K562 (cell line): ENCODE results near the gene UCP3. TPM values are rescaled to one million over a fixed set of nuclear protein-coding genes. Genes with fewer than 3 reads are reported as not detected.

Source experiments
- ARID1B ChIP-seq: fragments of 450-650 bp; IDR thresholded peaks from 2 replicates; pipeline ENCODE4 v1.6.1; 2016; ENCODE audit warnings: antibody characterized with exemption, mild to moderate bottlenecking, inconsistent platforms
- CREB5 ChIP-seq: fragments of 250-450 bp; sonication (Bioruptor Pico); IDR thresholded peaks from 2 replicates; pipeline ENCODE4 v1.5.0; 2020; ENCODE audit warnings: mild to moderate bottlenecking
- E2F4 ChIP-seq: sonication (generic); formaldehyde crosslinking; IDR thresholded peaks from 2 replicates; pipeline ENCODE4 v1.8.0; 2022; ENCODE audit warnings: mild to moderate bottlenecking, low read depth, missing genetic modification reagents
- ELF1 ChIP-seq: fragments of 200-800 bp; sonication (Bioruptor generic); IDR thresholded peaks from 2 replicates; pipeline ENCODE4 v1.6.1; 2016; ENCODE audit warnings: missing genetic modification characterization, missing compliant biosample characterization
- ETV5 ChIP-seq: sonication (generic); formaldehyde crosslinking; IDR thresholded peaks from 2 replicates; pipeline ENCODE4 v1.4.0; 2020; ENCODE audit warnings: low read depth, mild to moderate bottlenecking, missing genetic modification reagents
- ETV6 ChIP-seq, 3 experiments: fragments of 150-350 bp in 1 of 3; sonication (generic) in 1 of 3; formaldehyde crosslinking in 1 of 3; IDR thresholded peaks; 2 replicates each; pipeline versions ENCODE4 v1.6.1 to v1.8.0; 2014 to 2022; ENCODE audit warnings: borderline replicate concordance in 2 of 3, low read depth in 2 of 3, antibody characterized with exemption in 1 of 3, low read length in 1 of 3, mild to moderate bottlenecking in 1 of 3, missing genetic modification reagents in 1 of 3
- HCFC1 ChIP-seq: IDR thresholded peaks from 2 replicates; pipeline ENCODE4 v1.6.1; 2012; ENCODE audit warnings: low read depth, low read length, improper control_type of control experiment
- KHSRP ChIP-seq: fragments of 450-650 bp; IDR thresholded peaks from 2 replicates; pipeline ENCODE4 v1.6.1; 2017
- MCM7 ChIP-seq, 2 experiments: fragments of 450-650 bp; IDR thresholded peaks; 2 replicates each; pipeline ENCODE4 v1.6.1; 2016 to 2018
- MEIS2 ChIP-seq: fragments of 450-650 bp; IDR thresholded peaks from 2 replicates; pipeline ENCODE4 v1.6.1; 2014; ENCODE audit warnings: mild to moderate bottlenecking; ENCODE audit not compliant: partially characterized antibody
- NCOA1 ChIP-seq: fragments of 450-650 bp; IDR thresholded peaks from 2 replicates; pipeline ENCODE4 v1.6.1; 2016; ENCODE audit warnings: low read depth
- NFIX ChIP-seq: fragments of 250-450 bp; sonication (Bioruptor Pico); IDR thresholded peaks from 2 replicates; pipeline ENCODE4 v1.4.0; 2020; ENCODE audit warnings: low read depth, mild to moderate bottlenecking, moderate library complexity
- RBM39 ChIP-seq: fragments of 200-400 bp; formaldehyde crosslinking; optimal IDR thresholded peaks from 2 replicates; pipeline ENCODE3; 2018; ENCODE audit warnings: low read depth, low read length
- SP2 ChIP-seq: IDR thresholded peaks from 2 replicates; pipeline ENCODE4 v1.6.1; 2011; ENCODE audit warnings: mild to moderate bottlenecking, low read depth, low read length, moderate library complexity; ENCODE audit not compliant: poor library complexity, severe bottlenecking; ENCODE audit errors: extremely low read depth
- TCF3 ChIP-seq: sonication (generic); formaldehyde crosslinking; IDR thresholded peaks from 2 replicates; pipeline ENCODE4 v1.4.0; 2020; ENCODE audit warnings: mild to moderate bottlenecking, missing genetic modification reagents
- YY1 ChIP-seq, 3 experiments: IDR thresholded peaks; 2 replicates each; pipeline ENCODE4 v1.6.1; 2011; ENCODE audit warnings: low read length in 2 of 3, mild to moderate bottlenecking in 2 of 3, moderate library complexity in 2 of 3, borderline replicate concordance in 1 of 3, control low read depth in 1 of 3, low read depth in 1 of 3; ENCODE audit not compliant: insufficient read depth in 3 of 3, insufficient replicate concordance in 2 of 3, control insufficient read depth in 1 of 3, insufficient read length in 1 of 3; ENCODE audit errors: extremely low read depth in 1 of 3
- ZC3H8 ChIP-seq: fragments of 450-650 bp; IDR thresholded peaks from 2 replicates; pipeline ENCODE4 v1.6.1; 2017
- ZNF324 ChIP-seq: fragments of 250-450 bp; sonication (Bioruptor Pico); IDR thresholded peaks from 2 replicates; pipeline ENCODE4 v1.4.0; 2020; ENCODE audit warnings: mild to moderate bottlenecking
- ZNF592 ChIP-seq: fragments of 450-650 bp; IDR thresholded peaks from 2 replicates; pipeline ENCODE4 v1.6.1; 2017; ENCODE audit warnings: antibody characterized with exemption, mild to moderate bottlenecking
- ZNF764 ChIP-seq: fragments of 250-450 bp; sonication (Bioruptor Pico); IDR thresholded peaks from 2 replicates; pipeline ENCODE4 v1.4.0; 2020; ENCODE audit warnings: low read depth, mild to moderate bottlenecking, moderate library complexity
- polyA plus RNA-seq, 8 experiments: library from polyadenylated mRNA; depleted of rRNA in 4 of 8; stranded (reverse) in 5 of 8; unstranded in 3 of 8; fragments of >200 nt; fragmentation: Nextera tagmentation in 2 of 8; fragmentation: Illumina TruSeq in 1 of 8; extraction: Ambion mirVana in 2 of 8; extraction: Trizol in 1 of 8; gene quantifications; 2 replicates each; pipeline versions ENCODE4 v1.2.1 to v1.2.3, GENCODE V29; 2011 to 2014; ENCODE audit warnings: inconsistent platforms in 1 of 8, missing spikeins in 1 of 8
- total RNA-seq, 7 experiments: library from RNA; depleted of rRNA in 6 of 7; stranded (reverse); fragments of >200 nt in 6 of 7; fragmentation: Illumina TruSeq in 2 of 7; extraction: Trizol in 2 of 7; gene quantifications; 2 replicates each; pipeline versions ENCODE4 v1.2.1 to v1.2.3, GENCODE V29; 2011 to 2021; ENCODE audit warnings: low replicate concordance in 1 of 7

The UCP3 gene
- total and polyA plus RNA-seq, 9 of the 15 experiments (the other 6 are each of a cell fraction or from before 2014, with no cell fraction given), result 0.05 to 0.65 (median 0.25) TPM; not detected in 2

GRCh38 chr11:74009675-74010305, 905 bp upstream of the UCP3 start (continued):
- TF ChIP-seq E2F4 (no peak), MEIS2 (peak; percentile 40), ETV5 (CRISPR knock-in tag) (no peak), ELF1 (tag) (no peak), CREB5 (CRISPR knock-in tag) (no peak), NCOA1 (no peak), ZNF324 (CRISPR knock-in tag) (no peak), HCFC1 (no peak), ZNF764 (no peak), ARID1B (no peak), MCM7 (IDR thresholded peaks at IDR 0.05) (no peak), TCF3 (CRISPR knock-in tag) (peak; percentile 7; the same call in 1 of the 2 replicates), NFIX (CRISPR knock-in tag) (no peak), SP2 (no peak), ETV6 (IDR thresholded peaks at IDR 0.05; ENCODE audit: borderline replicate concordance in 1 of 2, low read depth in 2 of 2, low read length in 1 of 2) (no peak), ETV6 (CRISPR knock-in tag; IDR thresholded peaks at IDR 0.05; ENCODE audit: borderline replicate concordance) (no peak), RBM39 (no peak), ZNF592 (peak; percentile 89), ZC3H8 (no peak), KHSRP (no peak), YY1 (IDR thresholded peaks at IDR 0.05; ENCODE audit: borderline replicate concordance in 1 of 3, control insufficient read depth in 1 of 3, extremely low read depth in 1 of 3, insufficient read depth in 3 of 3, insufficient read length in 1 of 3, insufficient replicate concordance in 2 of 3, low read depth in 1 of 3, low read length in 2 of 3) (no peak)
